Endodermal cell (in vitro differentiated cells): ENCODE measurements around the gene TIMM50. TPM values are rescaled to one million over a fixed set of nuclear protein-coding genes. Genes with fewer than 3 reads are reported as not detected.

Source experiments
- DNase-seq: peaks from one replicate; pipeline ENCODE4 v3.0.0-alpha.2; 2017
- H3K27ac ChIP-seq: 2 replicates; pipeline ENCODE4 v1.5.1; 2013; ENCODE audit warnings: mild to moderate bottlenecking, low read depth, low read length, moderate library complexity
- H3K27me3 ChIP-seq: 2 replicates; pipeline ENCODE4 v1.6.1; 2013; ENCODE audit warnings: mild to moderate bottlenecking, low read length, moderate library complexity; ENCODE audit not compliant: insufficient read depth, control insufficient read depth, poor library complexity, severe bottlenecking
- H3K36me3 ChIP-seq: 2 replicates; pipeline ENCODE4 v1.7.0; 2013; ENCODE audit warnings: mild to moderate bottlenecking, low read length, moderate library complexity; ENCODE audit not compliant: control insufficient read depth, insufficient read depth
- H3K4me1 ChIP-seq: one replicate; pipeline ENCODE4 v1.7.0; 2013; ENCODE audit warnings: low read length; ENCODE audit not compliant: control insufficient read depth, insufficient read depth
- H3K4me3 ChIP-seq: 2 replicates; pipeline ENCODE4 v1.5.1; 2013; ENCODE audit warnings: mild to moderate bottlenecking, low read length, moderate library complexity
- H3K9ac ChIP-seq: 2 replicates; pipeline ENCODE4 v1.6.1; 2013; ENCODE audit warnings: mild to moderate bottlenecking, low read length, moderate library complexity; ENCODE audit not compliant: poor library complexity, severe bottlenecking; ENCODE audit errors: extremely low read depth
- H3K9me3 ChIP-seq: 2 replicates; pipeline ENCODE4 v1.6.1; 2013; ENCODE audit warnings: mild to moderate bottlenecking, low read length, moderate library complexity; ENCODE audit not compliant: control insufficient read depth
- H3K27ac Mint-ChIP-seq: 2 replicates; pipeline ENCODE4 v1.8.0; 2020; ENCODE audit warnings: mixed read lengths
- H3K27me3 Mint-ChIP-seq: 2 replicates; pipeline ENCODE4 v1.8.0; 2021; ENCODE audit warnings: mild to moderate bottlenecking, mixed read lengths; ENCODE audit not compliant: insufficient read depth
- H3K36me3 Mint-ChIP-seq: 2 replicates; pipeline ENCODE4 v1.8.0; 2020; ENCODE audit warnings: low read depth, mixed read lengths
- H3K4me1 Mint-ChIP-seq: 2 replicates; pipeline ENCODE4 v1.8.0; 2020; ENCODE audit warnings: mixed read lengths
- H3K4me3 Mint-ChIP-seq: 2 replicates; pipeline ENCODE4 v1.8.0; 2020; ENCODE audit warnings: mild to moderate bottlenecking, moderate library complexity, mixed read lengths
- H3K9me3 Mint-ChIP-seq: 2 replicates; pipeline ENCODE4 v1.8.0; 2020; ENCODE audit warnings: mild to moderate bottlenecking, mixed read lengths
- WGBS, 2 experiments: methylation state at CpG; one replicate each; pipeline versions ENCODE4 v1.1.5 to v1.1.7; 2013; ENCODE audit warnings: missing lambda C conversion rate in 2 of 2, mixed read lengths in 1 of 2; ENCODE audit not compliant: insufficient coverage in 1 of 2, insufficient read length in 1 of 2; 5-methylcytosine and 5-hydroxymethylcytosine counted together
- total RNA-seq, 2 donors: library from RNA; stranded (reverse); fragmentation: NEBNext Ultra II Directional in 1 of 2; extraction: Animal tissue kit (Norgen Biotek cat#: 25700) in 1 of 2; gene quantifications; 2 replicates in 1 of 2; 3 replicates in 1 of 2; pipeline ENCODE4 v1.2.1, GENCODE V29; 2021
- TF ChIP-seq, protein P1 (sequence below): fragments of 200-600 bp; sonication (generic); conservative IDR thresholded peaks from 2 replicates; pipeline ENCODE4 v1.5.0; 2021; ENCODE audit warnings: antibody characterized with exemption, mild to moderate bottlenecking

TIMM50 gene
- total RNA-seq, 2 donors from 2014 or later, result 87.8 to 94.6 TPM

DNA sequence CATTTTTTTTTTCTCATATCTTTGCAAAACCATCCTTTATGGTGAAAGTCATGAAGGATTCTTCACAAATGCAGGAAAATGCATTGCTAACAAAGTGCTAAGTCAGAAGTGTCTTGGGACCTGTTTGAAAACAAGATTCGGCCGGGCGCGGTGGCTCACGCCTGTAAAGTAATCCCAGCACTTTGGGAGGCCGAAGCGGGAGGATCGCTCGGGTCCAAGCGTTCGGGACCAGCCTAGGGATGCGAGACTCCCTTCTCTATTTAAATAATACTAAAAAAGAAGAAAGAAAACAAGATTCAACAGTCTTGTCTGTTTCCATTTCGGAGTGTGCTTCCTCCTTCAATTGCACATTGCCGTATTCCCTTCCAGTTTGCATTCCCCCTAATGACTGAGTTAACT, 51.2 kb downstream of the TIMM50 start:
- Mint-ChIP-seq H3K27ac (peak overlapping the region; percentile 80), H3K9me3 (no peaks in the 10 kb centered on the region), H3K4me3 (peak overlapping the region; percentile 79), H3K4me1 (peaks cover 6% of the 10 kb centered on the region), H3K27me3 (peaks cover 7% of the 10 kb centered on the region), H3K36me3 (peaks cover 4% of the 10 kb centered on the region)
- no peak for DNase-seq
- Histone ChIP-seq H3K27me3 (no peaks in the 10 kb centered on the region), H3K27ac (no peak overlapping the region), H3K36me3 (no peaks in the 10 kb centered on the region), H3K4me1 (no peaks in the 10 kb centered on the region), H3K9me3 (peaks cover 7% of the 10 kb centered on the region), H3K4me3 (peak overlapping the region; percentile 98), H3K9ac (peak overlapping the region; percentile 75)
- WGBS, 2 experiments, result 44 to 46% methylated on average over 9 to 14 of the region's 14 CpGs
- TF ChIP-seq, protein P1, sequence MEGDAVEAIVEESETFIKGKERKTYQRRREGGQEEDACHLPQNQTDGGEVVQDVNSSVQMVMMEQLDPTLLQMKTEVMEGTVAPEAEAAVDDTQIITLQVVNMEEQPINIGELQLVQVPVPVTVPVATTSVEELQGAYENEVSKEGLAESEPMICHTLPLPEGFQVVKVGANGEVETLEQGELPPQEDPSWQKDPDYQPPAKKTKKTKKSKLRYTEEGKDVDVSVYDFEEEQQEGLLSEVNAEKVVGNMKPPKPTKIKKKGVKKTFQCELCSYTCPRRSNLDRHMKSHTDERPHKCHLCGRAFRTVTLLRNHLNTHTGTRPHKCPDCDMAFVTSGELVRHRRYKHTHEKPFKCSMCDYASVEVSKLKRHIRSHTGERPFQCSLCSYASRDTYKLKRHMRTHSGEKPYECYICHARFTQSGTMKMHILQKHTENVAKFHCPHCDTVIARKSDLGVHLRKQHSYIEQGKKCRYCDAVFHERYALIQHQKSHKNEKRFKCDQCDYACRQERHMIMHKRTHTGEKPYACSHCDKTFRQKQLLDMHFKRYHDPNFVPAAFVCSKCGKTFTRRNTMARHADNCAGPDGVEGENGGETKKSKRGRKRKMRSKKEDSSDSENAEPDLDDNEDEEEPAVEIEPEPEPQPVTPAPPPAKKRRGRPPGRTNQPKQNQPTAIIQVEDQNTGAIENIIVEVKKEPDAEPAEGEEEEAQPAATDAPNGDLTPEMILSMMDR, result no peak

DNA sequence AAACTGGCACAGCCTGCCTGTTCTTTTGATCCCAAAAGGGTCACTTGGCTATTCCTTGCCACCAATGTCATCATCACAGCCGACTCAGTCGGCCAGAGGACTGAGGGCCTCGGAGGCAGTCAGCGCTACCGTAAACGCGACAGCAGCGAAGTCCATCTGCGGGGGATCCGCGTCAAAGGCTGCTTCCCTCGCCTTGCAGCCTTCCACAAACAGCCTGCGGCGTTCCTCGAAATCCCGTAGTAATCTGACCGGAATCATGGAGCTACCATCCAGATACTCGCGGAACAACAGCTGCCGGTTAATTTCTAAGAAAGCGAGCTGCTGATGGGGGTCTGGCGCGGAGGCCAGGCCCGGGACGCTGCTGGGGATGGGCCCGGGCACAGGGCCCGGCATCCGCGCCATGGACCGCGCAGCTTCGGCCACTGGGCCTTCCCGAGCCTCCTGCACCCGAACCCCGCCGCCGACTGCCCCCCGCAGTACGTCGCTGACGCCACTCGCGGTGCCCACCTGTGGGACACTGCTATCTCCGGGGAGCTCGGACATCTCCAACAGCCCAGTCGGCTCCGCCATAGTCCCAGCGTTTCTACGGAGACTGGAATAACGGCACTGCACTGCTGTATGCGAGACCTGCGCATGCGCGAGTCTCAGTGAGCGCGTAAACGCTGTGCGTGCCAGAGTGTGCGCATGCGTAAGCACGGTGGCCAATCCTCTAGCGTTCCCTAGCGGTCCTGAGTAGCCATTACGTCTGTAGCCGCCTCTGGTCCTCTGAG, 51.8 kb downstream of the TIMM50 start, which contains the start of gene EID2B:
EID2B (minus strand) TSS at position 620 of the 770 bp plus-strand sequence; CDS start at position 570, 50 bp downstream.
- no peaks in the 10 kb centered on the region for H3K4me1 ChIP-seq
- no peaks in the 10 kb centered on the region for H3K9me3 Mint-ChIP-seq
- H3K9me3 ChIP-seq, result peaks cover 7% of the 10 kb centered on the region
- H3K4me3 ChIP-seq, result peak within 1 kb of the TSS; percentile 98
- H3K36me3 Mint-ChIP-seq, result peaks cover 4% of the 10 kb centered on the region
- H3K27me3 Mint-ChIP-seq, result peaks cover 7% of the 10 kb centered on the region
- H3K4me3 Mint-ChIP-seq, result peak within 1 kb of the TSS; percentile 79
- WGBS, 2 experiments, result 0% methylated on average over 44 to 65 of the region's 65 CpGs
- peak; percentile 97 for DNase-seq
- H3K4me1 Mint-ChIP-seq, result peaks cover 6% of the 10 kb centered on the region
- no peaks in the 10 kb centered on the region for H3K27me3 ChIP-seq
- H3K27ac Mint-ChIP-seq, result peak within 1 kb of the TSS; percentile 80
- TF ChIP-seq, protein P1, result peak; percentile 92
- peak within 1 kb of the TSS; percentile 56 for H3K27ac ChIP-seq
- H3K36me3 ChIP-seq, result no peaks in the 10 kb centered on the region
- H3K9ac ChIP-seq, result peak within 1 kb of the TSS; percentile 75

DNA sequence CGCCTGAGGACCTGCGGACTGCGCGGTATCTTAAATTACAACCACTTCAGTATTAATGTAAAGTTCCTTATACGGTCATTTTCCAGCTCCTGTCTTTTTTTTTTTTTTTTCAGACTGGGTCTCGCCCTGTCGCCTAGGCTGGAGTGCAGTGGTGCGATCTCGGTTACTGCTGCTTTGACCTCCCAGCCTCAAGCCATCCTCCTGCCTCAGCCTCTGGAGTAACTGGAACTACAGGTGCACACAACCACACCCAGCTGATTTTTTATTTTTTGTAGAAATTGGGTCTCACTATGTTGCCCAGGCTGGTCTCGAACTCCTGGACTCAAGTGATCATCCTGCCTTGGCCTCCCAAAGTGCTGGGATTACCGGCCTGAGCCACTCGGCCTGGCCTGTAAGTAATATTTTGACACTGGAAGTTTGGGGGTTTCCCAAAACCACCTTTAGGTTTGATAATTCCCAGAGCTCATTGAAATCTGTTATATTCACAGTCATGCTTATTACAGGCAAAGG, 52.4 kb downstream of the TIMM50 start:
- Histone ChIP-seq H3K27me3 (no peaks in the 10 kb centered on the region), H3K9ac (no peak overlapping the region), H3K27ac (no peak overlapping the region), H3K9me3 (peaks cover 7% of the 10 kb centered on the region), H3K4me3 (no peak overlapping the region), H3K4me1 (no peaks in the 10 kb centered on the region), H3K36me3 (peaks cover under 1% of the 10 kb centered on the region)
- Mint-ChIP-seq H3K4me3 (peak overlapping the region; percentile 79), H3K4me1 (peaks cover 6% of the 10 kb centered on the region), H3K27ac (no peak overlapping the region), H3K9me3 (no peaks in the 10 kb centered on the region), H3K27me3 (peaks cover 7% of the 10 kb centered on the region), H3K36me3 (peaks cover 4% of the 10 kb centered on the region)
- DNase-seq, result no peak
- 8 to 37% methylated on average over 4 to 12 of the region's 12 CpGs for WGBS, 2 experiments
- TF ChIP-seq, protein P1, result no peak
